GM18517 (cell line): ENCODE data around the gene PDZK1IP1.
"Not testable (repeated sequence)": the region's sequence is repeated elsewhere in the genome, so short reads cannot be mapped to it uniquely, and the experiment has no call there.

ENCODE experiments used
- ATAC-seq: cut with Tn5 transposase; IDR thresholded peaks from one replicate; pipeline ENCODE4 v1.9.1; 2021; ENCODE audit warnings: mild to moderate bottlenecking, moderate library complexity; ENCODE audit not compliant: unreplicated experiment

PDZK1IP1 gene

DNA sequence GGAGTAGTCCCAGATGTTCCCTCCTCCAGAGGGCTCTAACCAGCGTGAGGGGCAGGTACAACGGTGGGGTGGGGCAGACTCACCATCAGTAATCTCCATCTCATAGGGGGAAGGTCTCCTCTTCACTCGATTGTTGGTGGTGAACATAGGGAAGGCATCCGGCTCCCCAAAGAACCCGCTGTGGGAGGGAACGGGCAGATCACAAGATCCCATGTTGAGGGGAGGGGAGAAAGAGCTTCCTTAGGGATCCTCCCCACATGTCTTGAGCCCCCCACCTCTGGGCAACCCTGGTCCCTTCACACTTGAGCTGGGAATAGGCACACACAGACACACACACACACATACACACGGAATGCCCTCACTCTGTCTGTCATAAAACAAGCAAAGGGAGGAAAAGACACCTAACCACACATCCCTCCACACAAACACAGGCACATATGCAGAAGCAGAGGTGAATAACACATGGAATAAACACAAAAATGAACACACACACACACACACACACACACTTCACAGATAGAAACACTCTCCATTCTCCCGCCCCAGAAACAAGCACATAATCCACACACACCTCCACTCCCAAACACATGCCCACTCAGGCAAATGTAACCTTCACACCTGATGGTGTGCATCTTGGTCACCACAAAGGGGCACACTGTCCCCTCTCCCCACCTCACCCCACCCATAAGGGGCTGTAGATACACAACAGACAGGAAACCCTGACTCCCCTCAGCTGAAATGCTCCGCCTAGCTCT lies 34.3 kb upstream of the PDZK1IP1 start:
- ATAC-seq: no peak

DNA sequence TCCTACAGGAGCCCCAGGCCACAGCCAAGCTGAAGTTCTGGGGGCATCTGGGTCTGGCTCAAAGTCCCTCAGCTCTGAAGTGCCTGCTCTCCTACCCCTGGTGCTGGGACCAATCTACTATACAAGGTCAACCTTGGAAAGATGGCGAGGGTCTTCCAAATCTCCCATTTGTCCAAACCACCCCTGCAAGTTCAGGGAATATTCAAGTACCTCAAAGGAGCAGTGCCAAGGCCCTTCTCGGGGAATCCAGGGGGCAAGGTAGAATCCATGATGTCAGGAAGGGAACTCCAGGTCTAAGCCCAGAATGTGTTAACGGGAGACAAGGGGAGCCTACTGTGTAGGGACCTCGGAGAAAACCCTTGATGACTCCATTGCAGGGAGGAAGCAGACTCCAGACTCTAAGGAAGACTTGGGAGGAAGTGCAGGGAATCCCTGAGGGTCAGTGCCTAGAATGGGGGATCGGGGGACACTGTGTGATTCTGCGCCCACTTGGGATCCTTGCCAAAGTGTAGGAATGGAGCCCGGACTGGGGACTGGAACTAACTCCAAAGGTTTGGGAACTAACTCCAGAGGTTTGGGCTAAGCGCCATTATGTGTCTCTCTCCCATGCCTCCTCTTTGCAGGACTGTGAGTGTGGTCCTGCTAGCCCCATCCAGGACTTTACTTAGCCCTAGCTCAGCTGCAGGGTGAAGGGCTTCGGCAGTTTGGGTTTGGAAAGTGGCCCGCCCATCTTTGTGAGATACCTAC lies 33.5 kb upstream of the PDZK1IP1 start:
- no peak for ATAC-seq

DNA sequence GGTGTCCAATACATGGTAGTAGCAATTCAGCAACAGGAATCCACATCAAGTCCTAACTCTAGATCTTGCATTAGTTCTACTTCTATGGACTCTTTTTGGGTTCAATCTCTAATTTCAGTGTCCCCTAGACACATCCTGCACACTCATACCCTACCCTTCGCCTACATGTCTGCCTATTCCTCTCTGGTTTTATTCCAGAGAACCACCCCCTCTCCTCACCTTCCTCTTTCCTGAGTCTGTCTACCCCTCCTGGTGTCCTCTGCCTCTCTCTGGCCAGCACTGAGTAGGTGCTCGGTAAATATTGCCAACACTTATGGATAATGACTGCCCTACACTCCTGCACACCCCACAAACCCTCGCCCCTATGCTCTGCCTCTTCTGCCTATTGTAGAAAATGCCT lies 32.6 kb upstream of the PDZK1IP1 start:
- no peak for ATAC-seq

- ATAC-seq: no peak
These were observed 29.9 kb upstream of the PDZK1IP1 start for GRCh38 chr1:47219590-47220220.

DNA sequence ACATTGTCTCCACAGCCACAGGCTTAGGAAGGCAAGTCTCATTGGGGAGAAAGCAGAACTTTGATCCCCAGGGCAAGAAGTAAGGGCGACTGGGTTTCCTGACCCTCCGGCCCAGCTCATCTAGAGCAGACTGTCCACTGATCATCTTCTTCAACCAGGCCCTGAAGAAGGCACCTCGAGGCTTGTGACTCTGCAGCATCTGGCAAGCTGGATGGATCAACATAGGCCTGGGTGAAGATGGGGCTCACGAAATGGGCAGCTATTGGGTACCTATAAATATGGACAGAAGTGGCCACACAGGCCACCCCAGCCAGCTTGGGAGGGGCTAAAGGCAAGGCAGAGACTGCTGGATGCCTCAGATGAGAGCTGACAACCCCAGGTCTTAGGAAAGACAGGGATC lies 29.2 kb upstream of the PDZK1IP1 start:
- no peak for ATAC-seq

GRCh38 chr1:47216278-47217059 lies 26.6 kb upstream of the PDZK1IP1 start:
- no peak for ATAC-seq

DNA sequence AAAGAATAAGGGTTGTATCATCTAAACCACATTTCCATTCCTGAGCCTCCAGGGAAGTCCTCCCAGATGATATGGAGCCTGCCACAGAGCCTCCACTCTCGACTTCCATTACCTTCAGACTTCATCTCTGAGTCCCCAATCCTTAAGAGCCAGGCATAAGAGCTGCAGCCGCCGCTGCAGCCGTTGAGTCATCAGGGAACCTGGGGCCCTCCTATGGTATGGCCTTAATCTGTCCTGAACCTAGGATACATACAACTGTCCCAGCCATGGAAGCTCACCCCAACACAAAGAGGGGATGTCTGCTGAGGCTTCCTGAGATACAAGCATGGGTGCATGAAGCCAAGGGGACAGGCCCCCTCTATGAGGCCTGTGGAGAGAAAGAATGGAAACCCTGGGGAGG lies 25.9 kb upstream of the PDZK1IP1 start:
- ATAC-seq: no peak

DNA sequence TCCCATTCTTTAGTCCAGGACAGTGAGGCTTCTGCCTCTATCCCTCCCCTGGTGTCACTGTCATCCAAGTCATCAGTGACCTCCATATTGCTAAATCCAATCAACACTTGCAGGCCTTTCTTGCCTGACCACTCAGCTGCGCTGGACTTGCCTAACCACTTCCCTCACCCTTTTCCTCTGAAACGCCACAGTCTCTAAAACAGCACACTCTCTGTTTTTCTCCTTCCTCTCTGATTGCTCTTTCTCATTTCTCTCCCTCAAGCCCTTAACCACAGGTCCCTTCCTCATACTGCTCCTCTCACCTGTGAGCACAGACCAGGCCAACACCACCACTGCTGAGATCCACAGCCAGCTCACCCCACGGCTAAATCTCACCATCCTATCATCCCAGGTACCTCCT lies 24.7 kb upstream of the PDZK1IP1 start:
- ATAC-seq: no peak

- no peak for ATAC-seq
These were observed 23.6 kb upstream of the PDZK1IP1 start for GRCh38 chr1:47213230-47213963.

GRCh38 chr1:47212636-47213229 lies 22.9 kb upstream of the PDZK1IP1 start:
- no peak for ATAC-seq

GRCh38 chr1:47211796-47212269 lies 22.0 kb upstream of the PDZK1IP1 start:
- ATAC-seq: no peak

DNA sequence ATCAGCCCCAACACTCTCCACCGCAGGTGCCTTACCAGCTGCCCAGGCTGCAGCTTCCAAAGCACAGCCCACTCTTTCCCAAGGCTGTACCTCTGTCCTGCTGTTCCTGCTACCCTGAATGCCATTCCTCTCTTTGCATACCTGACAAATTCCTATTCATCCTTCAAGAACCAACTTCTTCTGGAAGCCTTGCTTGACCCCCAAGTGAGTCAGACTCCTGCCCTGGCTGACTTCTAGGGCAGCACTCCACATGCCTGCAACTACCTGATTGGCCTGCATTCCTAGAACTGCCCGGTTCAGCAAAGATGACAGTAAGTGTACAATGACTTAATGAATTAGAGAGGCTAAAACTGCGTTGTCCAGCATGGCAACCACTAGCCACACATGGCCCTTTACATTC lies 20.8 kb upstream of the PDZK1IP1 start:
- ATAC-seq: no peak

DNA sequence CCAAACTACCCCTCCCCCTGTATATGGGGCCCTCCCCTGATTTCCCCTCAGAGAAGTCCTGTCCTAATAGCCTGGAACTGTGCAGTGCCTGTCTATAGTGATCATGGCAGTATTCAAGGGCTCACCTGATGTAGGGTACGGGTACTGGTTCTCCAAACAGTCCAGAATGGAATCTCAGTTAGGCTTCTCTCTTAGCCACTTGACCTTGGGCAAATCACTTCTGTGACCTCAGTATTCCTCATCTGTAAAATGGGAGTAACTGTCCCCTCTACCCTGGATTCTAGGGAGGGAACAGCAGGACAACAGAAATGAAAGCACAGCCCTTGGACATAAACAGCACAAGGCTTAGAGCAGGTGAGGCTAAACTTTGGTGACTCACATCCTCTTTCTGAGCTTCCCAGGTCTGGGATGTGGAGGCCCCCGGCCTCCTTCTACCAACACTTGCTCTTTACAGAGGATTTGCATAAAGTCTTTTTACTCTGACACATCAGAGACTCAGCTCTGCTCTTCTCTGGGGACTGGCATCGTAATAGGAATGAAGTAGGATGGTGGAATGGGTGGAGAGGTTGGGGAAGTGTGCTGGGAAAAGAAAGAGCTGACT lies 20.0 kb upstream of the PDZK1IP1 start:
- no peak for ATAC-seq

DNA sequence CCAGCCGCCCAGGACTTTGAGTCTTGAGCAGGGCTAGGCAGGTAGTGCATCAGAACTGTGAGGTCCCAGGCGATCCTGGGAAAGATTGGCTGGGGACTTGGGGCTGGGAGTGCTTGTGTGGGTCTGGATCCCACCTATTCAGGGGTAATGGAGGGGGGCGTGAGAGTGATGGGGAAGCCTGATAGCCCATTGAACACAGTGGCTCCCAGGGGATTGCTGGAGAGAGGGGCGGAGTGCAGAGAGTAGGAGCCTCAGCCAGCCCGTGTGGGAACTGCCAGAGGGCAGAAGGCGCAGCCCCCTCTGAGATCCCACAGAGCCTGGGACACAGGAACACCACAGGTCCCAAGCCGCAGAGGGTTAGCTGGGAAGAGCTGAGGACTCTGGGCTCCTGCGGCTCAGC lies 19.3 kb upstream of the PDZK1IP1 start:
- no peak for ATAC-seq

DNA sequence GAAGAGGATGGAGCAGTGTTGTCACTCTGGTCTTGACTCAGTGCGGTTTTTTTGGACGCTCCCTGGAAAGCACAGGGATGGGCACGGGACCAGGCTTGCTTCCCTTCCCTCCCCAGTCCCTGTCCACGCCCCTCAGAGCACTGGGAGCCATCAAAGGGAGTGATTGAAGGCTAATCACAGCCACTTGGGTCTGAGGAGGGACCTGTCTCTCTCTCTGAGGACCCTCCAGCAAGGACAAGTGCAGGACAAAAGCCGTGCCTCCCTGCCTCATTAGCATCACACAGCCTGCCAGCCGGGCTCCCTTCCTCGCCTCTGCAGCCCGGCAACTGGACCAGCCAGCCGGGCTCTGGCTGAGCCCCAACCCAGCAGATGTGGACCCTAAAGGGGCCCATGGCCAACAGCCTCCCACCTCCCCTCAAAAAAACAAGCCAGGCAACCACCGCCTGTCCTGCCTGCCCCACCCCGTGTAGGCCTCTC lies 18.6 kb upstream of the PDZK1IP1 start:
- no peak for ATAC-seq

GRCh38 chr1:47207803-47208373 lies 18.1 kb upstream of the PDZK1IP1 start:
- no peak for ATAC-seq

DNA sequence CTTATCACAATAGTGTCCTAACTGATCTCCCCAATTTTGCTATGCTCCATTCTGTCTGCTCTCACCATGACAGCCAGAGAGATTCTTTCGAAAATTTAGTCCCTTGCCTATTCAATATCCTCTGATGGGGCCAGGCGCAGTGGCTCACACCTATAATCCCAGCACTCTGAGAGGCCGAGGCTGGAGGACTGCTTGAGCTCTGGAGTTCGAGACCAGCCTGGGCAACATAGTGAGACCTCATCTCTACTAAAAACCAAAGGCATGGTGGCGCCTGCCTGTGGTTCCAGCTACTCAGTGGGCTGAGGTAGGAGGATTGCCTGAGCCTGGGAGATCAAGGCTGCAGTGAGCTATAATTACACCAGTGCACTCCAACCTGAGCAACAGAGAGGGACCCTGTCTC lies 16.1 kb upstream of the PDZK1IP1 start:
- no peak for ATAC-seq

DNA sequence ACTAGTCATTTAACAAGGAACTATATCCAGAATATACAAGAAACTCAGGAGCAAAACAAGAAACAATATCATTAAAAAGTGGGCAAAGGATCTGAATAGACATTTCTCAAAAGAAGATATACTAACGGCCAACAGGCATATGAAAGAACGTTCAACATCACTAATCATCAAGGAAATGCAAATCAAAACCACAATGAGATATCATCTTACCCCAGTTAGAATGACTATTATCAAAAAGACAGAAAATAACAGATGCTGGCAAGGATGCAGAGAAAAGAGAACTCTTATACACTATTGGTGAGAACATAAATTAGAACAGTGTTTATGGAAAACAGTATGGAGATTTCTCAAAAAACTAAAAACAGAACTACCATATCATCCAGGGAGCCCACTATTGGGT lies 13.7 kb upstream of the PDZK1IP1 start:
- ATAC-seq: not testable (repeated sequence)

DNA sequence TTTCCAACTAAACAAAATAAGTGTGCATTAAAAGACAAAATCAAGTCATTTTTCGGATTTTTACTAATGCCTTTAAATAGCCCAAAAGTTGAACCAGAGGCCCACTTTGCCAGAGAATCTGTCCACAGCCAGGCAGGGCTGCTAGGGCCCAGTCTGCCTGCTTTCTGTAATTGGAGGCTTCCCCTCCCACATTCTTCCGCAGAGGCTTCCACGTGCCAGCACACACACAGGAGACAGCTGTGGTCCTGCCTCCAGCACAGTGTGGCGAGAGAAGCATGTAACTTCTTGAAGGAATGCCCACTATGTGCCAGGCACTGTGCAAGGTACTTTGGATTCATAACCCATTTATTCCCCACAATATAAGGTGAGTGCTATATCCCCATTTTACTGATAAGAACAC lies 11.3 kb upstream of the PDZK1IP1 start:
- ATAC-seq: no peak
